Measurements from ENCODE around the gene SHLD2. TPM values are rescaled to one million over a fixed set of nuclear protein-coding genes. Genes with fewer than 3 reads are reported as not detected.
"Not testable (repeated sequence)": the region's sequence is repeated elsewhere in the genome, so short reads cannot be mapped to it uniquely, and the experiment has no call there.

The SHLD2 gene
- total RNA-seq, 1 donor from 2014 or later: 19.3 TPM

DNA sequence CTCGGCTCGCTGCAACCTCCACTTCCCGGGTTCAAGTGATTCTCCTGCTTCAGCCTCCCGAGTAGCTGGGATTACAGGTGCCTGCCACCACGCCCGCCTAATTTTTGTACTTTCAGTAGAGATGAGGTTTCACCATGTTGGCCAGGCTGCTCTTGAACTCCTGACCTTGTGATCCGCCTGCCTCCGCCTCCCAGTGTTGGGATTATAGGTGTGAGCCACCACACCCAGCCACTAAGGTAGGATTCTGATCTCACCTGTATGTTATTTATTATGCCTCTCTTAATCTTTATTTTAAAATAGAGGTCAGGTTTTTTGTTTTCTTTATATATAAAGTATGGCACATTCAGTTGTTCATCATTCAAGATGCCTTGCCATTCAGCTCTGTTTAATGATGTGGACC, 9.7 kb downstream of the SHLD2 start:
- H3K27ac ChIP-seq (ENCODE audit: low read depth, low read length); H3K4me1 ChIP-seq (ENCODE audit: control insufficient read depth in 3 of 3, insufficient read depth in 3 of 3, low read length in 3 of 3); H3K9ac ChIP-seq (ENCODE audit: low read depth in 1 of 3, low read length in 3 of 3); H3K4me3 ChIP-seq (ENCODE audit: low read length in 3 of 3); H3K36me3 ChIP-seq (ENCODE audit: control insufficient read depth in 3 of 3, insufficient read depth in 3 of 3, low read length in 3 of 3); H3K27me3 ChIP-seq (ENCODE audit: control insufficient read depth in 3 of 3, insufficient read depth in 3 of 3, low read length in 3 of 3); H3K9me3 ChIP-seq (ENCODE audit: control insufficient read depth in 3 of 3, low read length in 3 of 3): not testable (repeated sequence)

DNA sequence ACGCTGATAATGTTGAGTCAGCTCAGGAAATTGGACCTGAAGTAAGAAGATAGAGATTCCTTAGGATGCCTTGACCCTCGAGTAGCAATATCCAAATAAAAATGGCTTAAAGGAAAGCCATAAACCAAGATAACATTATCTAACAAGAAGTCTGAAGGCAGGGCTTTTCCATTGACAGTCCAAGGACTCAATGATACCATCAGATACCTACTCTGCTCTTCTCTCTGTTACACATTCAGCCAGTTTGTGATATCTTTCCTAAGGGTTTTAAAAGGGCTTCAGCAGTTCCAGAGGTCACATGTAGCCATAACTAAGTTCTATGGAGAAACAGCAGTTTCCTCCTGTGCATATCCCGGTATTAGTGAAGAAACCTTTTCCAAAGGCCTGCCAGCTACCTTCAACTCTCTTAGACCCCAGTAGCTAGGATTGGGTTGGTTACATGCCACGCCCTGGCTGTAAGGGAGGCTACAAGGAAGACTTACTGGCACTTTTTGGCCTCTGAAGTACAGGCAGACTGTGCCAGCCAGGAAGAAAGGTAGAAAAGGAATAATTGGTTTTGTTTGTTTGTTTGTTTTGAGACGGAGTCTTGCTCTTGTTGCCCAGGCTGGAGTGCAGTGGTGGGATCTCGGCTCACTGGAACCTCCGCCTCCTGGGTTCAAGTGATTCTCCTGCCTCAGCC, 10.6 kb downstream of the SHLD2 start:
- Histone ChIP-seq H3K9me3 (ENCODE audit: control insufficient read depth in 3 of 3, low read length in 3 of 3) (no peaks in the 10 kb centered on the region), H3K27ac (ENCODE audit: low read depth, low read length) (no peak overlapping the region), H3K4me1 (ENCODE audit: control insufficient read depth in 3 of 3, insufficient read depth in 3 of 3, low read length in 3 of 3) (no peaks in the 10 kb centered on the region), H3K4me3 (ENCODE audit: low read length in 3 of 3) (no peak overlapping the region), H3K9ac (ENCODE audit: low read depth in 1 of 3, low read length in 3 of 3) (no peak overlapping the region), H3K36me3 (ENCODE audit: control insufficient read depth in 3 of 3, insufficient read depth in 3 of 3, low read length in 3 of 3) (peaks cover 3 to 5% (median 5%) of the 10 kb centered on the region in 3 donors), H3K27me3 (ENCODE audit: control insufficient read depth in 3 of 3, insufficient read depth in 3 of 3, low read length in 3 of 3) (no peaks in the 10 kb centered on the region)

DNA sequence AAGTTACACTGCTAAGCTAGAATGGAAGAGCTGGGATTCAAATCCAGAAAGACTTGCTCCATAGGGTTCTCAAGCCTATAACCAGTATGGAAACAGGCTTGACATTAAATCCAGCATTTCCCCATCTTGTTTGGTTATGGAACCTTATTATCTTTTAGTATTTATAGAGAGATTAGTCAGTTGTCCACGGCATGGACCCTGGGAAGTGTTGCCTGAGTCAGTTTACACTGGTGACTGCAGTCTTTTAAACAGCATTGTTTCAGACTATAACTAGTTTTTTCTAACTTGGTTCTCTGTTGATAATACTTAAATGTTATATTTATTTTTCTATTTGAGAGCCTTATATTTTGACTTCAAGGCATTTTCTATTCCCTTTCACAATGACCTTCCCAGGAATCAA, 23.1 kb downstream of the SHLD2 start:
- not testable (repeated sequence) for H3K9ac ChIP-seq (ENCODE audit: low read depth in 1 of 3, low read length in 3 of 3); H3K4me3 ChIP-seq (ENCODE audit: low read length in 3 of 3); H3K4me1 ChIP-seq (ENCODE audit: control insufficient read depth in 3 of 3, insufficient read depth in 3 of 3, low read length in 3 of 3); H3K27ac ChIP-seq (ENCODE audit: low read depth, low read length); H3K36me3 ChIP-seq (ENCODE audit: control insufficient read depth in 3 of 3, insufficient read depth in 3 of 3, low read length in 3 of 3); H3K9me3 ChIP-seq (ENCODE audit: control insufficient read depth in 3 of 3, low read length in 3 of 3); H3K27me3 ChIP-seq (ENCODE audit: control insufficient read depth in 3 of 3, insufficient read depth in 3 of 3, low read length in 3 of 3)

DNA sequence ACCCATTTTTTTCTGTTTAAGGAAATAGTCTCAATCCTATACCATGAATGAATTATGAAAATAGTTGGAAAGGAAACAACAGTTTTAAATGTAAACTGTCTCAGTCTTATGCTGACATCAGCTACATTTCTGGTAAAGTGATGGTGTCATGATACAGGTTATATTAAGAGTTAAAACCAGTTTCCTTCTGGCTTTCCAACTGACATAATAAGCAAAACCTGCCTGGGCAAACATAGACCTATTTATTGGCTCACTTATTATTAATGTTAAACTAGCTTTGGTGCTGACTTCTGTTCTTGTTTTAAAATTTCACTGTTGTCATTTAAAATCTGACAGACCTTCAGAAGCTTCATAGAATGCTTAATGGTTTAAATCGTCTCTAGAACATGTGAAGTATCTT, 24.0 kb downstream of the SHLD2 start:
- not testable (repeated sequence) for H3K36me3 ChIP-seq (ENCODE audit: control insufficient read depth in 3 of 3, insufficient read depth in 3 of 3, low read length in 3 of 3); H3K9me3 ChIP-seq (ENCODE audit: control insufficient read depth in 3 of 3, low read length in 3 of 3); H3K27ac ChIP-seq (ENCODE audit: low read depth, low read length); H3K27me3 ChIP-seq (ENCODE audit: control insufficient read depth in 3 of 3, insufficient read depth in 3 of 3, low read length in 3 of 3); H3K4me1 ChIP-seq (ENCODE audit: control insufficient read depth in 3 of 3, insufficient read depth in 3 of 3, low read length in 3 of 3); H3K4me3 ChIP-seq (ENCODE audit: low read length in 3 of 3); H3K9ac ChIP-seq (ENCODE audit: low read depth in 1 of 3, low read length in 3 of 3)

DNA sequence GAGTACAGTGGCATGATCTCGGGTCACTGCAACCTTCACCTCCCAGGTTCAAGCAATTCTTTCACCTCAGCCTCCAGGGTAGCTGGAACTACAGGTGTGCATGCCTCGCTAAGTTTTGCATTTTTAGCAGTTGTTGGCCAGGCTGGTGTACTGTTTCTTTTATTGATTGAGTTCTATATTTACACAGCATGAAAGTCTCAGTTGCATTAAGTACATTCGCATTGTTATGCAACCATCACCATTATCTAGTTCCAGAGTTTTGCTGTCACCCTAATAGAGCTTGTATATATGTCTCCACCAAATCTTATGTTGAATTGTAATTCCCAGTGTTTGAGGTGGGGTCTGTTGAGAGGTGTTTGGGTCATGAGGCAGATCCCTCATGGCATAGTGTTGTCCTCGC, 28.3 kb downstream of the SHLD2 start:
- H3K36me3 ChIP-seq (ENCODE audit: control insufficient read depth in 3 of 3, insufficient read depth in 3 of 3, low read length in 3 of 3); H3K27me3 ChIP-seq (ENCODE audit: control insufficient read depth in 3 of 3, insufficient read depth in 3 of 3, low read length in 3 of 3); H3K4me1 ChIP-seq (ENCODE audit: control insufficient read depth in 3 of 3, insufficient read depth in 3 of 3, low read length in 3 of 3); H3K4me3 ChIP-seq (ENCODE audit: low read length in 3 of 3); H3K27ac ChIP-seq (ENCODE audit: low read depth, low read length); H3K9me3 ChIP-seq (ENCODE audit: control insufficient read depth in 3 of 3, low read length in 3 of 3); H3K9ac ChIP-seq (ENCODE audit: low read depth in 1 of 3, low read length in 3 of 3): not testable (repeated sequence)

DNA sequence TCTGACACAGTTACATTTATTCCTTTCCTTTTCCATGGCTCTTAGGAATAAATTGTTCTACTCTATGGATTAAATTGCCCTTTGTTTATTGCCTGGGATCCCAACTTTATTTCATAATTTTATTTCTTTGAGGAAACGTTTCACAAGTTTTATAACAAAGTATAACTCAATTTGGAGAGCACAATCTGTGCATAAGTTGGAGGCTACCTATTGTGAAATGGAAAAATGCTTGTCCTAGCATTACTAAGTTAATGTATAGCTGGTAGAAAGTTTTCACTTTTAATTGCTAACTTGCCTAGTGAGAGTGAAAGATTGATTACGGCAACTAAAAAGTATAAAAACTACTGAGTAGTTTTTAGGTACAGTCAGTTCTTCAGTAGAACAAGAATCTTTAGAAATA, 32.0 kb downstream of the SHLD2 start:
- not testable (repeated sequence) for H3K4me3 ChIP-seq (ENCODE audit: low read length in 3 of 3); H3K27ac ChIP-seq (ENCODE audit: low read depth, low read length); H3K9ac ChIP-seq (ENCODE audit: low read depth in 1 of 3, low read length in 3 of 3); H3K4me1 ChIP-seq (ENCODE audit: control insufficient read depth in 3 of 3, insufficient read depth in 3 of 3, low read length in 3 of 3); H3K9me3 ChIP-seq (ENCODE audit: control insufficient read depth in 3 of 3, low read length in 3 of 3); H3K36me3 ChIP-seq (ENCODE audit: control insufficient read depth in 3 of 3, insufficient read depth in 3 of 3, low read length in 3 of 3); H3K27me3 ChIP-seq (ENCODE audit: control insufficient read depth in 3 of 3, insufficient read depth in 3 of 3, low read length in 3 of 3)

DNA sequence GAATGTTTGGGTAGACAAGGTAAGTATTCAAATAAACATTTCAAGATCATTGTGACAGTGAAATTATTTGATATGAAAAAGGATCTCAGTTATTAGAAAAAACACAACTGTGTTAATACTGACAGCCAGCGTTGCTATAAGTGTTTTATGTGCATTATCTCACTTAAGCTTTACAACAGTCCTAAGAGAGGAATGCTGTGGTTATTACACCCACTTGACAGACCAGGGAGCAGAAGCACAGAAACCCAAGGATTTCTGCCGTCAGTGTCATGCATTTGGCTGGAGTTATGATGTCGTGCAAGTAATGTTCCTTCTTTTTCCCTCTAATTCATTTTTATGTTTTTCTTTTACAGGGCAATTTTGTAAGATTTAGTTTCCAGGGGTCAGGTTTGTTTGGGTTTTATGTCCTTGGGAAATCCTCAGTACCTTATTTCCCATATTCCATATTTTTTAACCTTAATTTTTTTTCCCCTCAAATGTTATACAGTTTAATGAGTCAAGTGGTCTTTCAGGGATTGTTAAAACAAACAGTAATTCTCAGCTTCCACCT, 32.7 kb downstream of the SHLD2 start:
- not testable (repeated sequence) for H3K9me3 ChIP-seq (ENCODE audit: control insufficient read depth in 3 of 3, low read length in 3 of 3); H3K4me1 ChIP-seq (ENCODE audit: control insufficient read depth in 3 of 3, insufficient read depth in 3 of 3, low read length in 3 of 3); H3K9ac ChIP-seq (ENCODE audit: low read depth in 1 of 3, low read length in 3 of 3); H3K27ac ChIP-seq (ENCODE audit: low read depth, low read length); H3K36me3 ChIP-seq (ENCODE audit: control insufficient read depth in 3 of 3, insufficient read depth in 3 of 3, low read length in 3 of 3); H3K27me3 ChIP-seq (ENCODE audit: control insufficient read depth in 3 of 3, insufficient read depth in 3 of 3, low read length in 3 of 3); H3K4me3 ChIP-seq (ENCODE audit: low read length in 3 of 3)

DNA sequence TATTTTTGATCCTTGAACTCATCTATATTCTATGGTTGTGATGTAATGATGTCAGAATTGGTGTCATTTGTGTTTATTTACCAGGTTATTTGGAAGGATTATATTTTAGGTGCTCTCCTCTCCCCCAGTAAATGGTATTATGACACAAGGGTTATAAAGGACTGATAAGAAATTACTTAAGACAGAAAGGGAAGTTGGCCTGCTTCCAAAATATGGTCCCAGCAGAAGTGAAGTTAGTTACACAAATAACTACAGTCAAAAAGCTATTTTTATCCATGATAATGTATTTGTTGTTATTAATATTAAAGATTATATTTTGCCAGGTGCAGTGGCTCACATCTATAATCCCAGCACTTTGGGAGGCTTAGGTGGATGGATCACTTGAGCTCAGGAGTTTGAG, 37.2 kb downstream of the SHLD2 start:
- H3K4me3 ChIP-seq (ENCODE audit: low read length in 3 of 3); H3K4me1 ChIP-seq (ENCODE audit: control insufficient read depth in 3 of 3, insufficient read depth in 3 of 3, low read length in 3 of 3); H3K9ac ChIP-seq (ENCODE audit: low read depth in 1 of 3, low read length in 3 of 3); H3K27ac ChIP-seq (ENCODE audit: low read depth, low read length); H3K36me3 ChIP-seq (ENCODE audit: control insufficient read depth in 3 of 3, insufficient read depth in 3 of 3, low read length in 3 of 3); H3K9me3 ChIP-seq (ENCODE audit: control insufficient read depth in 3 of 3, low read length in 3 of 3); H3K27me3 ChIP-seq (ENCODE audit: control insufficient read depth in 3 of 3, insufficient read depth in 3 of 3, low read length in 3 of 3): not testable (repeated sequence)

DNA sequence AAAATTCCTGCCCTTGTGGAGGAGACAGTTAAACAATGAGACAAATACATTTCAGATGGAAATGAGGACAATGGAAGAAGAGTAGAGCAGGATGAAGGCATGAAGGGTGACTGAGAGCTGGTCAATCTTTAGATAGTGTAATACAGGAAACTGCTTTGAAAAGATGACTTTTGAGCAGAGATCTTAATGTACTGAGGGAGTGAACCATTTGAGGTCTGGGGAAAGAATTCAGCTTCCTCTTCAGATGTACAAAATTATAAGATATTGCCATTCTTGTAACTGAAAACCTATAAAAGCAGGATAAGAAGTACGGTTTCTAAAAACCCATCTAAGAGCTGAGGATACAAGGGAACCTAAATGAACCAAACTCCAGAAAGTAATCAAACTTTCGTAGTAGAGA, 38.9 kb downstream of the SHLD2 start:
- not testable (repeated sequence) for H3K9ac ChIP-seq (ENCODE audit: low read depth in 1 of 3, low read length in 3 of 3); H3K27ac ChIP-seq (ENCODE audit: low read depth, low read length); H3K9me3 ChIP-seq (ENCODE audit: control insufficient read depth in 3 of 3, low read length in 3 of 3); H3K36me3 ChIP-seq (ENCODE audit: control insufficient read depth in 3 of 3, insufficient read depth in 3 of 3, low read length in 3 of 3); H3K27me3 ChIP-seq (ENCODE audit: control insufficient read depth in 3 of 3, insufficient read depth in 3 of 3, low read length in 3 of 3); H3K4me1 ChIP-seq (ENCODE audit: control insufficient read depth in 3 of 3, insufficient read depth in 3 of 3, low read length in 3 of 3); H3K4me3 ChIP-seq (ENCODE audit: low read length in 3 of 3)

DNA sequence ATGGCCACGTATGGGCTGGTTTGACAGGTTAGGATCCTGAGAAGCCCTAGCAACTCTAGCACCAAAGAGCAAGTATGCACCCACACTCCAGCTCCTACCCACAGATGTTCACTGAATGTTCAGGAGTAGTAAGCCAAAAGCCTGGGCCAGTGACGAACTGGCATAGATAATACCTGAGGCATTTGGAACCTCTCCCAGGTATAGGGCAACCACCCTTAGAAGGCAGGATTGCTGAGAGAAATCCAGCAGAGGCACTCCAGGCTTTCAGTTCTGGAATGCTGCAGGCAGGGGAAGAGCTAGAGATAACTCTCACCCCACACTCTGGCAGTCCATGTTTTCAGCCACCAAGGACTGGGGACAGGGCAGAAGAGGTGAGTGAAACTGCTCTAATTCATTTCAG, 39.4 kb downstream of the SHLD2 start:
- not testable (repeated sequence) for H3K36me3 ChIP-seq (ENCODE audit: control insufficient read depth in 3 of 3, insufficient read depth in 3 of 3, low read length in 3 of 3); H3K9me3 ChIP-seq (ENCODE audit: control insufficient read depth in 3 of 3, low read length in 3 of 3); H3K27me3 ChIP-seq (ENCODE audit: control insufficient read depth in 3 of 3, insufficient read depth in 3 of 3, low read length in 3 of 3); H3K27ac ChIP-seq (ENCODE audit: low read depth, low read length); H3K4me1 ChIP-seq (ENCODE audit: control insufficient read depth in 3 of 3, insufficient read depth in 3 of 3, low read length in 3 of 3); H3K4me3 ChIP-seq (ENCODE audit: low read length in 3 of 3); H3K9ac ChIP-seq (ENCODE audit: low read depth in 1 of 3, low read length in 3 of 3)

DNA sequence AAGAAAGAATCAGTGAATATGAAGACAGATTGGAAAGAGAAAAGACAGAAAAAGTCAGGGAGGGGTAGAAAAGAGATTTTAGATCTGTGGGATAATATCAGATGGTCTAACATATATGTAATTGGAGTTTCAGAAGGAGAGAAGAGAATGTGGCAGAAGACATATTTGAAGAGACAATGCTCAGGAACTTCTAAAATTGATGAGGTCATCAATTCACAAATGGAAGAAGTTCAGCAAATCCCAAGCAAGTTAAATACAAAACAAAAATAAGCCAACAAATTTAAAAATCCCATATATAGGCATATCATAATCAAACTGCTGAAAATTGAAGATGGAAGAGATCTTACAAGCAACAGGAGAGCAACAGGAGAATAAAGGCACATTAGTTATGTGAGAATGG, 42.5 kb downstream of the SHLD2 start:
- H3K36me3 ChIP-seq (ENCODE audit: control insufficient read depth in 3 of 3, insufficient read depth in 3 of 3, low read length in 3 of 3); H3K4me1 ChIP-seq (ENCODE audit: control insufficient read depth in 3 of 3, insufficient read depth in 3 of 3, low read length in 3 of 3); H3K9ac ChIP-seq (ENCODE audit: low read depth in 1 of 3, low read length in 3 of 3); H3K9me3 ChIP-seq (ENCODE audit: control insufficient read depth in 3 of 3, low read length in 3 of 3); H3K27me3 ChIP-seq (ENCODE audit: control insufficient read depth in 3 of 3, insufficient read depth in 3 of 3, low read length in 3 of 3); H3K4me3 ChIP-seq (ENCODE audit: low read length in 3 of 3); H3K27ac ChIP-seq (ENCODE audit: low read depth, low read length): not testable (repeated sequence)

Measured in skeletal muscle tissue (tissue), 4 donors.